ENCODE data around the gene CNPY1. TPM values are rescaled to one million over a fixed set of nuclear protein-coding genes. Genes with fewer than 3 reads are reported as not detected.

The CNPY1 gene
- total RNA-seq, 2 experiments from 2014 or later = not detected

DNA sequence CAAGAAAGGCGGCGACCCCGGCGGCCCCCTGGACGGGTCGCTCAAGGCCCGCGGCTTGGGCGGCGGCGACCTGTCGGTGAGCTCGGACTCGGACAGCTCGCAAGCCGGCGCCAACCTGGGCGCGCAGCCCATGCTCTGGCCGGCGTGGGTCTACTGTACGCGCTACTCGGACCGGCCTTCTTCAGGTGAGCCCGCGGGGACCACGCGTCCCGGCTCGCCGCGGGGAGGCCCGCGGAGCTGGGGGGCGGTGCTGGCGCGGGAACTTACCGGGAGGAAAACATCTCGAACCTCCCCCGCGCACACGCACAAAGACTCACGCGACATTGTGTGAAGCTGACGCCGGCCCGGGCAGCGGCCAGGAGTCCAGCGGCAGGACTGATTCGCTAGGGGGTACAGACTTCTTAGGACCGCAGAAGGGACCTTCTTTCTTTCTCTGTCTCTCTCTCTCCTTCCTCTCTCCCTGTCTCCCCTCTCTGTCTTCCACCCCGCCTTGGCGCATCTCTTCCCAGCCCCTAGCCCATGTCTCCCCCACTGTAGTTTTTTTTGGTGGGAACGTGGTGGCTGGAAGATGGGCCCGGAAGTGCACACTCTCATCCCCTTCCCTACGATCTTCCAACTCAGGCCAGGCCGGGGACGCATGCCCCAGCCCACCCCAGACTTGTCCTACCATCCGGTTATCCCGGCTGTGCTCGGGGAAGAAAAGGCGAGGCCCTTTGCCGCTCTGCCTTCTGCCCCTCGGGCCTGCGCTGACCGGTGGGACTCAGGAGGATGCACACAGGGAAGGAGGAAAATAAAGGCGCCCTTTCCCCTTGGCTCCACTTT, 87.3 kb downstream of the CNPY1 start:
- DNase-seq = no peak
- H3K9me3 Mint-ChIP-seq = no peaks in the 10 kb centered on the region
- peak overlapping the region; percentile 80 for H3K27ac Mint-ChIP-seq
- POLR2A ChIA-PET = no interaction called here
- H3K4me3 Mint-ChIP-seq = peak overlapping the region; percentile 49
- H3K4me1 Mint-ChIP-seq = peaks cover 14% of the 10 kb centered on the region
- ATAC-seq (ENCODE audit: low read depth) = no peak
- H3K36me3 Mint-ChIP-seq = peaks cover 2% of the 10 kb centered on the region
- peaks cover 83% of the 10 kb centered on the region for H3K27me3 Mint-ChIP-seq

- peaks cover 2% of the 10 kb centered on the region for H3K36me3 Mint-ChIP-seq
- peaks cover 79% of the 10 kb centered on the region for H3K27me3 Mint-ChIP-seq
- H3K4me1 Mint-ChIP-seq = peaks cover 13% of the 10 kb centered on the region
- POLR2A ChIA-PET = no interaction called here
- peak within 1 kb of the TSS; percentile 63 for H3K27ac Mint-ChIP-seq
- H3K4me3 Mint-ChIP-seq = peak within 1 kb of the TSS; percentile 51
- H3K9me3 Mint-ChIP-seq = no peaks in the 10 kb centered on the region
- ATAC-seq (ENCODE audit: low read depth) = no peak
- DNase-seq = no peak
Observed at GRCh38 chr7:155458111-155458877, 88.1 kb downstream of the CNPY1 start, which contains the start of gene EN2. Gene EN2, plus strand, starts transcription at chr7:155458129. Its CDS starts 249 bp downstream, at chr7:155458378.

- no peak overlapping the region for H3K4me3 Mint-ChIP-seq
- H3K9me3 Mint-ChIP-seq = no peaks in the 10 kb centered on the region
- H3K4me1 Mint-ChIP-seq = peaks cover 13% of the 10 kb centered on the region
- DNase-seq (no peak), ATAC-seq (ENCODE audit: low read depth) (no peak)
- no peak overlapping the region for H3K27ac Mint-ChIP-seq
- POLR2A ChIA-PET = no interaction called here
- H3K36me3 Mint-ChIP-seq = peaks cover 2% of the 10 kb centered on the region
- peaks cover 79% of the 10 kb centered on the region for H3K27me3 Mint-ChIP-seq
Observed at GRCh38 chr7:155457544-155458110, 88.7 kb downstream of the CNPY1 start.

DNA sequence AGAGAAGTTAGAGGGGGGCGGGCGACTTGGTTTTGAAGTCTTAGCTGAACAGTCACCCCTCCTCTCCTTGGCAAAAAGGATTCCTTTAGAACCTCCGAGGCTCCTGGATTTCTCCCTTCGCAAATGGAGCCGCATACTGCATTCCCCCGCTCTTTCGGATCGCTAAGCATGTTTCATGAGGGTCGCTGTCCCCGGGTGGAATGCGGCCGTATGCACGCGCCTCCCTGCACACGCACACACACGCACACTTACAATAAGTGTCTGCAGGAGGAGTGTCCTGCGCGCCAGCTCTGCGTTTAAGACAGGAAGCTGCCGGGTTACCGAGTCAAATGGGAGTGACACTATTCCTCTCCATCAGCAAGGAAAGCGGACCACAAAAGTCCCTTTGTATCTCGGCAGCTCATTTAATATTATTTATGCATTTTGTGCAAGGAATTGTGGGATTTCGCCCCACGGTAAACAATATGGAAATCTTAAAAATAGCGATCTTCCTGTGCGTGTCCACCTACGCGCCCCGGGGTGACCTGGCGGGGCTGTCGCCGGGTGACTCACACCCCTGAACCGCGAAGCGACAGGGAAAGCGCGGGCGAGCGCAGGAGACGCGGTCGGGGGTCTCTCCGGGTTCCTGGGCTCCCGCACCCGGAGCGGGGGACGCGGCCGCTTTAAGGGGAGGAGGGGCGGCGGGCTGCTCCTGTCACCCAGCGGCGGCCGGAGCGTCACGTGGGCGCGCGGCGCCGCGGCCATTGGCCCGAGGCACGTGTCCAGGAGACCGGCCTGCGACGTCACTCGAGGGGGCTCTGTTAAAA, 89.4 kb downstream of the CNPY1 start:
- peak overlapping the region; percentile 63 for H3K27ac Mint-ChIP-seq
- peaks cover 78% of the 10 kb centered on the region for H3K27me3 Mint-ChIP-seq
- no peak for ATAC-seq (ENCODE audit: low read depth)
- H3K4me1 Mint-ChIP-seq = peaks cover 13% of the 10 kb centered on the region
- peak overlapping the region; percentile 51 for H3K4me3 Mint-ChIP-seq
- H3K36me3 Mint-ChIP-seq = peaks cover 2% of the 10 kb centered on the region
- DNase-seq = no peak
- H3K9me3 Mint-ChIP-seq = no peaks in the 10 kb centered on the region
- POLR2A ChIA-PET = no interaction called here

- Mint-ChIP-seq H3K36me3 (peaks cover 2% of the 10 kb centered on the region), H3K4me3 (peak overlapping the region; percentile 14), H3K27ac (peak overlapping the region; percentile 75), H3K27me3 (peaks cover 78% of the 10 kb centered on the region), H3K4me1 (peaks cover 13% of the 10 kb centered on the region), H3K9me3 (no peaks in the 10 kb centered on the region)
- ATAC-seq (ENCODE audit: low read depth) (no peak), DNase-seq (no peak)
- POLR2A ChIA-PET = no interaction called here
Observed at GRCh38 chr7:155455776-155456737, 90.3 kb downstream of the CNPY1 start.

GRCh38 chr7:155455132-155455693, 91.1 kb downstream of the CNPY1 start:
- POLR2A ChIA-PET = no interaction called here
- H3K4me3 Mint-ChIP-seq = no peak overlapping the region
- no peaks in the 10 kb centered on the region for H3K9me3 Mint-ChIP-seq

GRCh38 chr7:155454183-155455112, 91.9 kb downstream of the CNPY1 start:
- H3K27ac Mint-ChIP-seq = no peak overlapping the region
- POLR2A ChIA-PET = no interaction called here
- ATAC-seq (ENCODE audit: low read depth) = no peak
- peaks cover 2% of the 10 kb centered on the region for H3K36me3 Mint-ChIP-seq
- H3K4me3 Mint-ChIP-seq = no peak overlapping the region
- H3K4me1 Mint-ChIP-seq = peaks cover 13% of the 10 kb centered on the region
- DNase-seq = peak; percentile 32
- H3K9me3 Mint-ChIP-seq = no peaks in the 10 kb centered on the region
- peaks cover 74% of the 10 kb centered on the region for H3K27me3 Mint-ChIP-seq

More at GRCh38 chr7:155455132-155455693, 91.1 kb downstream of the CNPY1 start:
- ATAC-seq (ENCODE audit: low read depth) (no peak), DNase-seq (no peak)
- H3K27ac Mint-ChIP-seq = no peak overlapping the region
- H3K27me3 Mint-ChIP-seq = peaks cover 78% of the 10 kb centered on the region
- H3K36me3 Mint-ChIP-seq = peaks cover 2% of the 10 kb centered on the region
- H3K4me1 Mint-ChIP-seq = peaks cover 13% of the 10 kb centered on the region

DNA sequence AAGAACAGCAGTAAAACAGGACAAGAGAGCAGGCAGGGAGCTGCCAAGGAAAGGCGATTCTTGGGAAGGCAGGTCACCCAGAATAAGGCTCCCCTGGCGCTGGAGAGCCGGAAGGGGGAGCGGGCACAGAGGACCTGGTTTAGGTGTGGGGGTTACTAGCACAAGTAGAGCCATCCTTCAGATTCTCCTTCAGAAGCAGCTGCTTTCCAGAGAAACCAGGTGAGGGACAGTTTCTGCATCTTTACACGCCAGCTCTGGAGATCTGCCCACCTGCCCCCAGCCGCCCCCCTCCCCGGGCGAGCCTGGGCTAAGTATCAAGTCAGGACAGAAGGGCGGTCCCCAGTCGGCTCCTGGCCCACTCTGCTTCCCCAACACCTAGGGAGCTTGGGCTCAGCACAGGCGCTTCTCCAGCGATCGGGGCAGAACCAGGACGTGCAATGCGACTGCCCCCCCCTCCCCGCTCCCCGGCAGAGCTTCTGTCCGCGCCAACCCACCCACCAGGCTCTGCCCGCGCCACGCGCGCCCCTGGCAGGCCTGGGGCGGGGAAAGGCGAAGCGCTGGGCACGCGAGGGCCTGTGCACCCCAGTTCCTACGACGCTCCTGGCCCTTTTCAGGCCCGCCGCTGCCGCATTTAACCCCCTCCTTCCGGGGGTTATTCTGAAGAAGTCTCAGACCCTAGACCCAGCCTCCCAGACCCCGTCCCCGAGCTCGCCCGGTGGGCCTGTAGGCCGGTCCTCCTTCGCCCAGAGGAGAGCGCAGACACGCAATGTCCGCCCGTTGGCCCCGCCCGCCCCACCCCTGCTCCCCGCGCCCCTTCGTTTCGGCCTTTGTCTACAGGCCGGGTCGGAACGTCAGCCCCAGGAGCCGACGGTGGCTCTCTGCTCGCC, 92.8 kb downstream of the CNPY1 start:
- Mint-ChIP-seq H3K4me3 (no peak overlapping the region), H3K27ac (peak overlapping the region; percentile 34), H3K4me1 (peaks cover 9% of the 10 kb centered on the region), H3K36me3 (no peaks in the 10 kb centered on the region), H3K27me3 (peaks cover 77% of the 10 kb centered on the region), H3K9me3 (no peaks in the 10 kb centered on the region)
- no peak for DNase-seq
- POLR2A ChIA-PET = no interaction called here
- no peak for ATAC-seq (ENCODE audit: low read depth)

DNA sequence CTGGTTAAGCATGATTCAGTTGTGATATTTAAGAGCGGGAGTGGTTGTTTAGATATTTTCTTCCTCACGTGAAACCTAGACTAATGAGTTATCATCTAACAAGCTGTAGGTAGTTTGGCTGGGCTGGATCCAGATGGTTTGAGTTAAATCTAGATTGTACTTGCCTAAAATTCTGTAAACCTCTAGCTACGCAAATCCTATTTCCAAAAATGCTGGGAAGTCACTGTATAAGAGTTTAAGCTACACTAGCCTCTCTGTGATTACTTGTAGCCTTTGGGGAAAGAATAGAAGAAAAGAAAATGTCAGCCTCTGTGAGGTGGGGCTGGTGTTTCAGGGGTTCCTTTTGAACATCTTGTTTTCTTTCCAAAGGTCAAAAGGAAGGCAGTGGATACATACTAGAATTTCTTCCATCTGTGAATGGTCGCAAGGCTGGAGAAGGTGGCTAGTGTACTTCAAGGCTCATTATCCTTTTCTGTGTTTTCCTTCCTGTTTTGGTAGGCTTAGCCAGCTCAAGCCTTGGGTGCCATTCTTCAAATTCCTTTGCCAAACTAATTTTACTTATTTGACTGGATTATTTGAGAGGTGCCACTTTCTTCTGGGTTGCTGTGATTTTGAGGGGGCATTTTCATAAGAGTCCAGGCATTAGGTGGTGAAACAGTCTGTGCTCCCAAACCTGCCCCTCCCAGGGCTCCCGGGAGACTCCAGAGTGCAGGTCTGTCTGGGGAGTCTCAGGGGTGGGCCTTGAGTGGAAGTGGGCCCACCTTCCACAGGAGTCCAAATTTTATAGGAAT, 93.7 kb downstream of the CNPY1 start:
- Mint-ChIP-seq H3K4me1 (peaks cover 15% of the 10 kb centered on the region), H3K27ac (peak overlapping the region; percentile 34), H3K9me3 (no peaks in the 10 kb centered on the region), H3K36me3 (no peaks in the 10 kb centered on the region), H3K4me3 (no peak overlapping the region), H3K27me3 (peaks cover 83% of the 10 kb centered on the region)
- POLR2A ChIA-PET = no interaction called here
- ATAC-seq (ENCODE audit: low read depth) (no peak), DNase-seq (no peak)

GRCh38 chr7:155451840-155452239, 94.5 kb downstream of the CNPY1 start:
- H3K27ac Mint-ChIP-seq = no peak overlapping the region

More at GRCh38 chr7:155451840-155452239, 94.5 kb downstream of the CNPY1 start:
- POLR2A ChIA-PET = no interaction called here
- no peaks in the 10 kb centered on the region for H3K9me3 Mint-ChIP-seq
- H3K27me3 Mint-ChIP-seq = peaks cover 87% of the 10 kb centered on the region
- H3K4me3 Mint-ChIP-seq = no peak overlapping the region
- ATAC-seq (ENCODE audit: low read depth) (no peak), DNase-seq (no peak)
- H3K4me1 Mint-ChIP-seq = peaks cover 12% of the 10 kb centered on the region
- no peaks in the 10 kb centered on the region for H3K36me3 Mint-ChIP-seq

All from activated naive CD8-positive, alpha-beta T cell treated with anti-CD3 and anti-CD28 coated beads, Interleukin-2, amount 10 ng/mL, durations not matched to agents 7 days and 5 days (primary cell).